Measurements from ENCODE around the gene GPR137B.

GPR137B gene

DNA sequence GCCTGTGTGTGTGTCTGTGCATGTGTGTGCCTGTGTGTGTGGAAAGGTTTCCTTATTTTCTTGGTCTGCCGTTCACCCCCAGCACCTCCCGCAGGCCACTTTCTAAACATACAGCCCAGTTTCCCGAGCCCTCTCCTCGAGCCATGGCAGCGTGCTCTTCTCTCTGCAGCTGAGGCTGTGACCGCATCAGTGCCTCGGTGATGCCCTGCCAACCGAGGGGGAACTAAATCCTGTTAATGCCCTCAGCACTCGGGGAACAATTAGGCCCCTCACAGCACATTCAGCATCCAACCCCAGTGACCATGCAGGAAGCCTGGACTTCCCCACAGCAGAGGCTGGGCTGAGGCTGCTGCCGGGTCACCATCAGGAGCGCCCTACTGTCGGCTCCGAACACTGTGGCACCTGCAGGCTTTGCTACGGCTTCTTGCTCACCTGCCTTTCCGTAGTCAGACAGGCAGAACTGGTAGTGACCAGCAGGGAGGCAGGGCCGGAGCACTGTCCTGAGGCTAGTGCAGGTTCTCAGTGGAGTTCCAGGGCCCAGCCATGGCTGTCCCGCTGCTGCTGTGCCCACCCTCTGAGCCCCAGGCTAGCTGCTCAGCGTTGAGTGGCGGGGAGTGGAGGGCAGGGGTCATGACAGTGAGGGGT is 8.1 kb downstream of the GPR137B start:
- no peak for DNase-seq (ENCODE audit: low read depth)
- H3K4me3 ChIP-seq (ENCODE audit: low read length) = no peak overlapping the region
- peak; percentile 1 for TF ChIP-seq CTCF (conservative IDR thresholded peaks at IDR 0.05; ENCODE audit: low read depth, low read length)

DNA sequence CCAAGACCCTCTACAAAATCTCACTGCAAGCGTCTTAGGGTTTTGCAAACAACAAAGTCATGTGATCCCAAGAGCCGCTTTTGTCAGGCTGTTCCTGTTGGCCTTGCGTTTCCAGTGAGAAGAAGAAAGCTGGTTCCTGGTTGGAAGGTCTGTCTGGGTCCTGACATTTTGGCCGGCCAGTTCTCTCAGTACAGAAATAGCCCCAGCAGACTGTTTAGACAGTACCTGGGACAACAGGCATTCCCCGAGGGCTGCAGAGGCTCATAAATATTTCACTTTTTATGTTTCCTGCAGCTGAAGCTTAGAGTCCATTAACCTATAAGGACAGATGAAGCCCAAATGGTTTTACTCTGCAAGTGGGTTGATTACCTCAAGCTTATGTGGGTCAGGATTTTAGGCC is 8.6 kb downstream of the GPR137B start:
- no peak for DNase-seq (ENCODE audit: low read depth)
- TF ChIP-seq CTCF (conservative IDR thresholded peaks at IDR 0.05; ENCODE audit: low read depth, low read length) = no peak

DNA sequence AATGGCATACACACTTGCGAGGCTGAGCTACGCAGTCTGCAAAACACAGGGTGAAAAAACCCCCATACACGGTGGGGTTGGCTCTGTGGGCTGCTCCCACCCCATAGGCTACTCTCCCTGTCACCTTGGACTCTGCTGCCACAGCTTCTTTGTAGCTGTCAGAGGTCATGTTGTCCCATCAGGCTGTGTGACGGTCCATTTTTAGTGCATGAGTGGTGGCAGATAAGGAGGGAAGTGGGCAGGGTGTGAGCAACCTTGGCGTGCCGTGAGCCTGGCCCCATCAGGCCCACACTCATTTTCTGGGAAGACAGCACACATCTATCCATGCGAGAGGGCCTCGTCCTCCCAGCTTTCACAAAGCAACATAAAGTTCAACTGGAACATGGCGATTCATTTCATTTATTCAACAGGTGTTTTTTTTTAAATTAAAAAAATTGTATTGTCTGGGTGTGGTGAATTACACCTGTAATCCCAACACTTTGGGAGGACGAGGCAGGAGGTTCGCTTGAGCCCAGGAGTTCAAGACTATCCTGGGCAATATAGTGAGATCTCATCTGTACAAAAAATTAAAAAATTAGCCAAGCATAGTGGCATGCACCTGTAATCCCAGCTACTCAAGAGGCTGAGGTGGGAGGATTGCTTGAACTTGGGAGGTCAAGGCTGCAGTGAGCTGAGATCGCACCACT is 9.5 kb downstream of the GPR137B start:
- TF ChIP-seq CTCF (conservative IDR thresholded peaks at IDR 0.05; ENCODE audit: low read depth, low read length) = no peak
- DNase-seq (ENCODE audit: low read depth) = no peak

More for the DNA sequence above, 8.6 kb downstream of the GPR137B start:
- H3K4me3 ChIP-seq (ENCODE audit: low read length) = no peak overlapping the region

DNA sequence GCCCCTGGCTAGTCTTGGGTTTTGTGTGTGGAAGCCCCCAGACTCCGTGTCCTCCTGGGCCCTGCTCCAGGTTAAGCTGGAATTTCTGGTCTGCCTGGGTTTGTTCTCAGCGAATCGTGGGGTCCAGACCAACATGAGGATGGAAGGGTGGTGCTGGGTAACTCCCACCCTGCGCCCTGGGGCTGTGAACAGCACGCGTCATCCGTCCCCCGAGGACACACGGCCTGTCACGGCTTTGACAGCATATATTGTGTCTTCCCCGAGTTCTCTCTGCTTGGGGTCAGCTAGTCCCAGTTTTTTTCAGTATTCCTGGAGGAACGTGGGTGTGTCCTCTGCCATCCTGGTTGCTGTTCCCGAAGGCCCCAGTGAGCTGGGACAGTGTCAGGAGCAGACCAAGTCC is 11.8 kb downstream of the GPR137B start:
- no peak for TF ChIP-seq CTCF (conservative IDR thresholded peaks at IDR 0.05; ENCODE audit: low read depth, low read length)
- DNase-seq (ENCODE audit: low read depth) = no peak
- no peak overlapping the region for H3K4me3 ChIP-seq (ENCODE audit: low read length)

More for the DNA sequence above, 9.5 kb downstream of the GPR137B start:
- no peak overlapping the region for H3K4me3 ChIP-seq (ENCODE audit: low read length)

DNA sequence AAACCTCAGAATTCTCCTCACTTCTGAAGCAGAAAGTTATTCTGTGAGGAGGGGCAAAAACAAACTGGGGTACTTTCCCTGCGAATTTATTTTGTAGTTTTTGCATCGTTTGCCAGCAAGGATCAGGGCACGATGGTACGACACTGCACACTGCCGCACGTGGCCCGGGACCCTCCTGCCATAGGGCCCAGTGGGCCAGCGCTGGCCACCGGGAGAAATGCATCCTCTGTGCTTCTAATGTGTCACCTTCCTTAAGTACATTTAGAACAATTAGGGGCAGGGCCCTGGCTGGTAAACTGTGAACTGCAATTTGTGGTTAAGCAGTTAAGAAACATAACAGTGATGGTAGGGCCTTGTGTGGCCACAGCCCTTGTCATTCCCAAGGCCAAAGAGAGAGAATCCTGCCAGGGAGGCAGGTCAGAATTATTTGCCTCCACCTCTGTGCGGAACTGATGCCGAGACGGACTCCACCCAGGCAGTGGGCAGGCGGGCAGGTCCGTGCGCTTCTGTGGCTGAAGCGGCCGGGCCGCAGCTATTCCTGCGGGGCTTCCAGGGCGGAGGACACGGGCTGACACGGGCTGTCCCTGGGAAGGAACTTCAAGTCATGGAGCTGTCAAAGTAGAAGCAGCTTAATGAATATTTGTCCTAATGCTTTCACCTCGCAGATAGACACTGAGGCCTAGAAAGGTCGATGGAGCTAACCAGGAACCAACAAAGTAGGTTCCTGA is 12.5 kb downstream of the GPR137B start:
- no peak for TF ChIP-seq CTCF (conservative IDR thresholded peaks at IDR 0.05; ENCODE audit: low read depth, low read length)
- no peak for DNase-seq (ENCODE audit: low read depth)
- no peak overlapping the region for H3K4me3 ChIP-seq (ENCODE audit: low read length)

GRCh38 chr1:236155399-236155767 is 13.0 kb downstream of the GPR137B start:
- no peak for TF ChIP-seq CTCF (conservative IDR thresholded peaks at IDR 0.05; ENCODE audit: low read depth, low read length)
- DNase-seq (ENCODE audit: low read depth) = no peak
- H3K4me3 ChIP-seq (ENCODE audit: low read length) = no peak overlapping the region

Data from retinal pigment epithelial cell (primary cell).